Kidney epithelial cell (primary cell): ENCODE results near the gene BMP8B. TPM values are rescaled to one million over a fixed set of nuclear protein-coding genes. Genes with fewer than 3 reads are reported as not detected.

Source experiments
- DNase-seq: peaks from one replicate; pipeline ENCODE4 v3.0.0-alpha.2; 2010; ENCODE audit warnings: low read depth
- H3K27me3 ChIP-seq: 2 replicates; pipeline ENCODE4 v1.6.0; 2011; ENCODE audit warnings: low read length; ENCODE audit not compliant: control insufficient read depth, insufficient read depth
- H3K36me3 ChIP-seq: 2 replicates; pipeline ENCODE4 v1.5.1; 2011; ENCODE audit warnings: low read length; ENCODE audit not compliant: control insufficient read depth, insufficient read depth
- H3K4me3 ChIP-seq: 2 replicates; pipeline ENCODE4 v1.5.1; 2011; ENCODE audit warnings: low read depth, mild to moderate bottlenecking, control low read depth, low read length
- total RNA-seq: library from RNA; depleted of rRNA; stranded (reverse); fragments of >200 nt; gene quantifications from 2 replicates; pipeline ENCODE4 v1.2.3, GENCODE V29; 2015
- TF ChIP-seq, protein P1 (sequence below): IDR thresholded peaks from 2 replicates; pipeline ENCODE4 v1.5.1; 2011; ENCODE audit warnings: mild to moderate bottlenecking, moderate library complexity, low read length, control low read depth, inconsistent platforms; ENCODE audit not compliant: insufficient read depth, poor library complexity, severe bottlenecking

The BMP8B gene
- total RNA-seq, 1 donor from 2014 or later: 4.3 TPM

DNA sequence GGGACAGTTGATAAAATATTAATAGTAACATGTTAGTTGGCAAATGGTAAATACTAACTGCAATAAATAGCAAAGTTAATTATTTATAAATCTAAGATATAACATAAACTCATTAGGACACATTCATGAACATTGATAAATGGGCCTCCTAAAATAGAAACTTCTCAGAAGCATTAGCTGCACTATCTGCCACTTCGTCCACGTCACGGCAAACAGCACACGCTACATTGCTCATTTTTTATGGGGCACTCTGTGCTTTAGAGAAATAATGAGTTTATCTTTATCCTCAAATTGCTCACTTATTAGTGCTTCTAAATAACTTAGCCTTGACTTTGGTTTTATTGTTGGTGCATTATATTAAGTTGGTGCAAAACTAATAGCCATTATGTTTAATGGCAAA, 81.2 kb downstream of the BMP8B start:
- H3K27me3 ChIP-seq: no peaks in the 10 kb centered on the region

More for the DNA sequence above, 81.2 kb downstream of the BMP8B start:
- TF ChIP-seq, protein P1, sequence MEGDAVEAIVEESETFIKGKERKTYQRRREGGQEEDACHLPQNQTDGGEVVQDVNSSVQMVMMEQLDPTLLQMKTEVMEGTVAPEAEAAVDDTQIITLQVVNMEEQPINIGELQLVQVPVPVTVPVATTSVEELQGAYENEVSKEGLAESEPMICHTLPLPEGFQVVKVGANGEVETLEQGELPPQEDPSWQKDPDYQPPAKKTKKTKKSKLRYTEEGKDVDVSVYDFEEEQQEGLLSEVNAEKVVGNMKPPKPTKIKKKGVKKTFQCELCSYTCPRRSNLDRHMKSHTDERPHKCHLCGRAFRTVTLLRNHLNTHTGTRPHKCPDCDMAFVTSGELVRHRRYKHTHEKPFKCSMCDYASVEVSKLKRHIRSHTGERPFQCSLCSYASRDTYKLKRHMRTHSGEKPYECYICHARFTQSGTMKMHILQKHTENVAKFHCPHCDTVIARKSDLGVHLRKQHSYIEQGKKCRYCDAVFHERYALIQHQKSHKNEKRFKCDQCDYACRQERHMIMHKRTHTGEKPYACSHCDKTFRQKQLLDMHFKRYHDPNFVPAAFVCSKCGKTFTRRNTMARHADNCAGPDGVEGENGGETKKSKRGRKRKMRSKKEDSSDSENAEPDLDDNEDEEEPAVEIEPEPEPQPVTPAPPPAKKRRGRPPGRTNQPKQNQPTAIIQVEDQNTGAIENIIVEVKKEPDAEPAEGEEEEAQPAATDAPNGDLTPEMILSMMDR: no peak
- Histone ChIP-seq H3K4me3 (no peak overlapping the region), H3K36me3 (no peaks in the 10 kb centered on the region)
- DNase-seq: no peak

Other genes with a start within 250 kb of the BMP8B start
- 241 and 272 TPM in 2 replicates for gene PABPC4, start 212.1 kb downstream of the BMP8B start, total RNA-seq
- 3.4 and 4.8 TPM in 2 replicates for gene HEYL, start 149.2 kb downstream of the BMP8B start, total RNA-seq
- not detected in 2 replicates for gene NT5C1A, start 116.8 kb downstream of the BMP8B start, total RNA-seq
- gene HPCAL4, start 97.4 kb downstream of the BMP8B start, total RNA-seq: 0.27 and 0.84 TPM in 2 replicates
- 58.2 and 60.0 TPM in 2 replicates for gene PPIE, start 50.0 kb downstream of the BMP8B start, total RNA-seq
- gene OXCT2, start 17.5 kb downstream of the BMP8B start, total RNA-seq: 5.9 and 7.0 TPM in 2 replicates
- 16.4 and 22.2 TPM in 2 replicates for gene TRIT1, start 94.6 kb upstream of the BMP8B start, total RNA-seq
- gene MYCL, start 113.1 kb upstream of the BMP8B start, total RNA-seq: 6.5 and 8.2 TPM in 2 replicates
- 4.6 and 5.9 TPM in 2 replicates for gene MFSD2A, start 166.3 kb upstream of the BMP8B start, total RNA-seq